ENCODE data around the gene PTPRR. TPM values are rescaled to one million over a fixed set of nuclear protein-coding genes. Genes with fewer than 3 reads are reported as not detected.

PTPRR gene
- total and polyA plus RNA-seq, 2 donors from 2014 or later, result 0.50 to 0.86 TPM

GRCh38 chr12:70763666-70764065, 156.9 kb downstream of the PTPRR start:
- FAIRE-seq (no peak), DNase-seq (no peak)
- TF ChIP-seq CTCF (IDR thresholded peaks at IDR 0.05; ENCODE audit: borderline replicate concordance, extremely low read depth, insufficient read depth), result no peak

GRCh38 chr12:70762000-70762399, 158.5 kb downstream of the PTPRR start:
- DNase-seq (no peak), FAIRE-seq (no peak)
- Histone ChIP-seq H3K27me3 (ENCODE audit: control insufficient read depth, insufficient read depth, low read length) (no peaks in the 10 kb centered on the region), H3K27ac (ENCODE audit: low read depth in 2 of 2, low read length in 2 of 2) (no peak overlapping the region), H3K4me1 (ENCODE audit: control insufficient read depth in 2 of 3, insufficient read depth in 2 of 3, low read depth in 1 of 3, low read length in 3 of 3) (no peaks in the 10 kb centered on the region), H3K9me3 (ENCODE audit: control insufficient read depth in 2 of 3, insufficient read depth in 1 of 3, low read length in 3 of 3) (no peaks in the 10 kb centered on the region), H3K36me3 (ENCODE audit: control insufficient read depth in 2 of 3, insufficient read depth in 3 of 3, low read length in 3 of 3) (no peaks in the 10 kb centered on the region), H3K9ac (ENCODE audit: low read length in 3 of 3) (no peak overlapping the region), H3K4me3 (ENCODE audit: low read length in 3 of 3) (no peak overlapping the region)
- no peak for TF ChIP-seq CTCF (IDR thresholded peaks at IDR 0.05; ENCODE audit: borderline replicate concordance, extremely low read depth, insufficient read depth)
- intact Hi-C loops (cut with DNase I), result no loop called here

More at GRCh38 chr12:70763666-70764065, 156.9 kb downstream of the PTPRR start:
- no peaks in the 10 kb centered on the region for H3K9me3 ChIP-seq (ENCODE audit: control insufficient read depth in 2 of 3, insufficient read depth in 1 of 3, low read length in 3 of 3)
- intact Hi-C loops (cut with DNase I), result no loop called here
- no peaks in the 10 kb centered on the region for H3K27me3 ChIP-seq (ENCODE audit: control insufficient read depth, insufficient read depth, low read length)
- no peak overlapping the region for H3K9ac ChIP-seq (ENCODE audit: low read length in 3 of 3)
- H3K36me3 ChIP-seq (ENCODE audit: control insufficient read depth in 2 of 3, insufficient read depth in 3 of 3, low read length in 3 of 3), result no peaks in the 10 kb centered on the region
- H3K4me3 ChIP-seq (ENCODE audit: low read length in 3 of 3), result no peak overlapping the region
- H3K4me1 ChIP-seq (ENCODE audit: control insufficient read depth in 2 of 3, insufficient read depth in 2 of 3, low read depth in 1 of 3, low read length in 3 of 3), result no peaks in the 10 kb centered on the region
- H3K27ac ChIP-seq (ENCODE audit: low read depth in 2 of 2, low read length in 2 of 2), result no peak overlapping the region

GRCh38 chr12:70759161-70759918, 161.2 kb downstream of the PTPRR start:
- Histone ChIP-seq H3K36me3 (ENCODE audit: control insufficient read depth in 2 of 3, insufficient read depth in 3 of 3, low read length in 3 of 3) (no peaks in the 10 kb centered on the region), H3K9ac (ENCODE audit: low read length in 3 of 3) (no peak overlapping the region), H3K4me1 (ENCODE audit: control insufficient read depth in 2 of 3, insufficient read depth in 2 of 3, low read depth in 1 of 3, low read length in 3 of 3) (no peaks in the 10 kb centered on the region), H3K9me3 (ENCODE audit: control insufficient read depth in 2 of 3, insufficient read depth in 1 of 3, low read length in 3 of 3) (no peaks in the 10 kb centered on the region), H3K27ac (ENCODE audit: low read depth in 2 of 2, low read length in 2 of 2) (no peak overlapping the region), H3K27me3 (ENCODE audit: control insufficient read depth, insufficient read depth, low read length) (no peaks in the 10 kb centered on the region), H3K4me3 (ENCODE audit: low read length in 3 of 3) (no peak overlapping the region)
- intact Hi-C loops (cut with DNase I), result no loop called here
- DNase-seq (no peak), FAIRE-seq (no peak)
- no peak for TF ChIP-seq CTCF (IDR thresholded peaks at IDR 0.05; ENCODE audit: borderline replicate concordance, extremely low read depth, insufficient read depth)

- no peak for FAIRE-seq
- no peak for TF ChIP-seq CTCF (IDR thresholded peaks at IDR 0.05; ENCODE audit: borderline replicate concordance, extremely low read depth, insufficient read depth)
- H3K4me1 ChIP-seq (ENCODE audit: control insufficient read depth in 2 of 3, insufficient read depth in 2 of 3, low read depth in 1 of 3, low read length in 3 of 3), result no peaks in the 10 kb centered on the region
- DNase-seq, result no peak
- no peaks in the 10 kb centered on the region for H3K27me3 ChIP-seq (ENCODE audit: control insufficient read depth, insufficient read depth, low read length)
- H3K36me3 ChIP-seq (ENCODE audit: control insufficient read depth in 2 of 3, insufficient read depth in 3 of 3, low read length in 3 of 3), result no peaks in the 10 kb centered on the region
- no peaks in the 10 kb centered on the region for H3K9me3 ChIP-seq (ENCODE audit: control insufficient read depth in 2 of 3, insufficient read depth in 1 of 3, low read length in 3 of 3)
- no peak overlapping the region for H3K27ac ChIP-seq (ENCODE audit: low read depth in 2 of 2, low read length in 2 of 2)
- no peak overlapping the region for H3K9ac ChIP-seq (ENCODE audit: low read length in 3 of 3)
- intact Hi-C loops (cut with DNase I), result no loop called here
- H3K4me3 ChIP-seq (ENCODE audit: low read length in 3 of 3), result no peak overlapping the region
Observed at GRCh38 chr12:70758494-70758845, 162.1 kb downstream of the PTPRR start.

Data from kidney (tissue), 14 donors.